ENCODE results near the gene LRP1. TPM values are rescaled to one million over a fixed set of nuclear protein-coding genes. Genes with fewer than 3 reads are reported as not detected.

LRP1 gene
- total RNA-seq, 6 experiments from 2014 or later = 187 to 332 (median 201) TPM

- Mint-ChIP-seq H3K27me3 (ENCODE audit: insufficient read depth) (peaks cover 23% of the 10 kb centered on the region), H3K36me3 (ENCODE audit: low read depth) (no peaks in the 10 kb centered on the region; the same call in 1 of the 2 replicates), H3K9me3 (no peaks in the 10 kb centered on the region), H3K4me1 (ENCODE audit: low read depth) (peaks cover 28% of the 10 kb centered on the region), H3K4me3 (no peak overlapping the region), H3K27ac (no peak overlapping the region)
- no peak for TF ChIP-seq CTCF (IDR thresholded peaks at IDR 0.05)
- DNase-seq = no peak
Observed at GRCh38 chr12:57244312-57244696, 116.0 kb downstream of the LRP1 start.

- TF ChIP-seq CTCF (IDR thresholded peaks at IDR 0.05) = no peak
- H3K27me3 Mint-ChIP-seq (ENCODE audit: insufficient read depth) = peaks cover 9% of the 10 kb centered on the region
- DNase-seq = no peak
- peaks cover 3% of the 10 kb centered on the region for H3K4me1 Mint-ChIP-seq (ENCODE audit: low read depth)
- H3K27ac Mint-ChIP-seq = no peak overlapping the region
- no peak overlapping the region for H3K4me3 Mint-ChIP-seq
- H3K36me3 Mint-ChIP-seq (ENCODE audit: low read depth) = no peaks in the 10 kb centered on the region; the same call in 1 of the 2 replicates
- no peaks in the 10 kb centered on the region for H3K9me3 Mint-ChIP-seq
Observed at GRCh38 chr12:57247041-57247440, 118.8 kb downstream of the LRP1 start.

- no peak for DNase-seq
- Mint-ChIP-seq H3K4me1 (ENCODE audit: low read depth) (no peaks in the 10 kb centered on the region), H3K36me3 (ENCODE audit: low read depth) (no peaks in the 10 kb centered on the region; the same call in 1 of the 2 replicates), H3K4me3 (no peak overlapping the region), H3K9me3 (no peaks in the 10 kb centered on the region), H3K27me3 (ENCODE audit: insufficient read depth) (peaks cover 6% of the 10 kb centered on the region), H3K27ac (no peak overlapping the region)
- no peak for TF ChIP-seq CTCF (IDR thresholded peaks at IDR 0.05)
Observed at GRCh38 chr12:57248934-57249742, 120.9 kb downstream of the LRP1 start.

- TF ChIP-seq CTCF (IDR thresholded peaks at IDR 0.05) = no peak
- Mint-ChIP-seq H3K4me1 (ENCODE audit: low read depth) (no peaks in the 10 kb centered on the region), H3K9me3 (no peaks in the 10 kb centered on the region), H3K27ac (no peak overlapping the region), H3K27me3 (ENCODE audit: insufficient read depth) (peaks cover 1% of the 10 kb centered on the region), H3K4me3 (no peak overlapping the region), H3K36me3 (ENCODE audit: low read depth) (no peaks in the 10 kb centered on the region; the same call in 1 of the 2 replicates)
- DNase-seq = no peak
Observed at GRCh38 chr12:57250541-57250940, 122.3 kb downstream of the LRP1 start.

- Mint-ChIP-seq H3K9me3 (no peaks in the 10 kb centered on the region), H3K4me1 (ENCODE audit: low read depth) (no peaks in the 10 kb centered on the region), H3K4me3 (no peak within 1 kb of the TSS), H3K27ac (no peak within 1 kb of the TSS), H3K36me3 (ENCODE audit: low read depth) (no peaks in the 10 kb centered on the region; the same call in 1 of the 2 replicates), H3K27me3 (ENCODE audit: insufficient read depth) (peaks cover 1% of the 10 kb centered on the region)
- TF ChIP-seq CTCF (IDR thresholded peaks at IDR 0.05) = no peak
- no peak for DNase-seq
Observed at GRCh38 chr12:57250956-57251355, 122.7 kb downstream of the LRP1 start, which contains the start of gene STAC3. Gene STAC3, minus strand, starts transcription at chr12:57251187. Its CDS starts 1,551 bp downstream, at chr12:57249636.

Data from HFFc6 (cell line).